NCI-H460 (cell line): ENCODE results near the gene ITGA1. TPM values are rescaled to one million over a fixed set of nuclear protein-coding genes. Genes with fewer than 3 reads are reported as not detected.
A peak's percentile ranks its signal among the peaks of the same experiment; 100 is the strongest.

ENCODE experiments used
- DNase-seq: peaks from one replicate; pipeline ENCODE4 v3.0.0-alpha.2; 2016; ENCODE audit warnings: low read depth; ENCODE audit errors: extremely low read depth
- small RNA-seq, 2 experiments: library from RNA; depleted of rRNA; stranded (forward); fragments of <200 nt; gene quantifications; one replicate each; pipeline ENCODE3, GENCODE V24; 2014
- total RNA-seq: library from RNA; depleted of rRNA; stranded (reverse); fragments of >200 nt; shearing (Covaris generic); gene quantifications from 2 replicates; pipeline ENCODE4 v1.2.3, GENCODE V29; 2014; rRNA removed

ITGA1 gene
- total RNA-seq, 1 experiment from 2014 or later, result 2.7 TPM

DNA sequence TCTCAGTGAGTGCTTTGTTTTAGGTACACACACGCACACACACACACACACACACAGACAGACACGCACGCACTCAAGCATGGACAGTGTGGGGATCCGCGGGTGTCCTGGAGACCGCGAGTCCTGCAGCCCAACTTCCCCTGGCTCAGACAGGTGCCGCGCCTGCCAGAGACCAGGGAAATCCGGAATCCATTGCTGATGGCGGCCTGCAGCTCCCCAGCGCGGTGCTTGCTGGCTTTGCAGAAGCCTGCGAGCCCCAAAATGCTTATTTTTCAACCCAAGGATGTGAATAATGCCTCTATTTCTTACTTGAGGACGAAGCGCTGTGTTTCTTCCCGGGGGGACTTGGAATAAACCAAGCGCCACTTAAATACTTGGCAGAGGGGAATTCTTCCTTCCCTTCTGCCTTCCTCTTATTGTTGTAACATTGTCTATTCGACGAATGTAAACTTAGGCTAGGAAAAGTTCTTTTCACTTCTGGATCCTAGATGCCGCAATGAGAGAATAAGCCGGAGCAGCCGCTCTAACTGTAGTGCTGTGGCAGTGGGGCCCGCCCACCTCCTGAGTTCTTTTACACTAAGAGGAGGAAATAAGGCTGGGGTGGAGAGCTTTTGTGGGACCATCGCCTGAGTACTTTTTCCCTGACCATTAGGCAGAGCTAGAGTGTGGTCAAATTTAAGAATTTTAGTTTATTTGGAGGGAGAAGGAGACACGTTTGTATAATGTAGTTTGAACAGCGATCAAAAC is 202.2 kb downstream of the ITGA1 start:
- DNase-seq, result peak; percentile 11

DNA sequence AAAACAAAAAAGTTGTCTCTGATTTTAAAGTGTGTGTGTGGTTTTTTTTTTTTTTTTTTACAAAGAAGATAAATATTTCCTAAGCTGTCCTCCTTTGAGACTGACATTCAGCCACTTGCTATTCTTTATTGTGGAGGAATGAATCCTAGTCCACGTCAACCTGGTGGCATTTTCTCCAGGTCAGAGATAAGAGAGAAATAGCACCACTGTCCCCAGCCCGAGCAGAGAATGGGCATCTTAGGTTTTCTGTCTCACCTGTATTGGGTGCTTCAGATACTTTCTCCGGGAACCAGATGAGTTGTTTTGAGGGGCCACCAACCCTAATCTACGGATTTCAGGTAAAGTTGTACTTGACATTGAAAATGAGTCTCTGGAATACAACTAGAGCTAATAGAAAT is 202.8 kb downstream of the ITGA1 start:
- DNase-seq, result no peak

DNA sequence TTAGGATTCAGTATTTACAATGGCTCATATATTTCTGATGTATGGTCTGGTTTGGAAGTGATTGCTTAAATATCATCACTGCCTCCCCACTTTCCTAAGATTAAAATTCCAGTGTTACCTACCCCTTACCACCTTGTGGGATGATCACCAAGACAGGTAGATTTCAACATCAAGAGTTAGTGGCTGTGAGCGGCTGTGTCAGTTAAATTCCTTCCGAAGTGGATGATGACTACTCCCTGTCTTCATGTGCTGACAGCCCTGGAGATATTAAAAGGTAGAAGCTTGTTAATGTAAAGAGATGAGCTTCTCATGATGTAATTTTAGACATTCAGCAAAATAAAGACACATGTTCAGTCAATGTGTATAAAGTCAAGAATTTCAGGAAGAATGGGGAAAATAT is 205.7 kb downstream of the ITGA1 start:
- no peak for DNase-seq

- no peak for DNase-seq
Observed at GRCh38 chr5:52994266-52994665, 206.6 kb downstream of the ITGA1 start.

DNA sequence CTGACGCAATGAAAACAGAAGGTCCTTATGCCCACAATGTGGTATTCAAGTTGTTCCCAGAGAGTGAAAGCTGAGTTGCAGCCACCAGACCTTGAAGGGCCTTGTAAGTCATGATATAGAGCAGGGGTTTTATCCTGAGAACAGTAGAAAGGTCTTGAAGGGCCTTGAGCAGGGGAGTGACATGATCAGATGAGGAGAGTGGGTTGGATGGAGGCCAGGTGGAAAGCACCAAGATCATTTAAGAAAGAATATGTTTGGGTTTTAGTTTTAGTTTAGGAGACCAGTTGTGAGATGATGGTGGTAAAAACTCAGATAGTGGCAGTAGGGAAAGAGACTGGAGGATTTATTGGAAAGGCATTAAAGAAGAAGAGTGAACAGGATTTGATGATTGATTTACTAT is 207.4 kb downstream of the ITGA1 start:
- DNase-seq, result no peak

DNA sequence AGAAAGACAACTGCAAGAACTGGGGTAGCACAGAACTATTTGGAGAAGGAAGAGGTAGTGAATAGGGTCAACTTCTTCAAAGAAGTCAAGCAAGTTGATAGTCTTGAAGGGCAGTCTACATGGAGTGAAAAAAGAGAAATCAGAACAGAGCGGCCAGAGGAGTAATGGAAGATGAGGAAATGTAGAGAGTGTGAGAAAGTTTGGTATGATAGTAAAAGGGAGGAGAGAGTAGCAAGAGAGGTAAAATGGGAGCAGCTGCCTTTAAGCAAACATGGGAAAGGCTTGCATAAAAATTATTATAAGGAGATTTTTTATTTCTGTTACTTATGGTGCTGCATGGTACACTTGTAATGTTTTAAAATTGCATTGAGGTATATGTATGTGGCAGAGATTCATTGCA is 208.2 kb downstream of the ITGA1 start:
- DNase-seq, result no peak

DNA sequence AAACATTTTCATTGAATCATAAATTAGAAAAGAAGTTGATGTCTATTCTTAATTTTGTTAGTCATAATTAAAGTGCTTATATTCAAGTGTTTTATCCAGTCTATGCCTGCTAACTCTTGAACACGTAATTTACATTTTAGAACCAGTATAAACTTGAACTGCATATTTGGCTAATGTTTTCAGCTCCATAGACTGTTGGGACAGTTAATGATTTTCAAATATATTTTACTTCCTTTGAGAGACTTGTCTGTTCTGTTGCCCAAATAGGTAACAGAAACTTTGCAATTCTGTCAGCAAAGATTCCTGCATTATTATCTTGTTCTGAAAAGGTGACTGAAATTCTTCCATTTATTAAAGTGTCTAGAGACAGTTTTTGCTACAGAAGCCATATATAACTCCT is 209.3 kb downstream of the ITGA1 start:
- no peak for DNase-seq

GRCh38 chr5:52997424-52997823 is 209.7 kb downstream of the ITGA1 start:
- DNase-seq, result no peak

GRCh38 chr5:52998552-52999313 is 211.0 kb downstream of the ITGA1 start:
- no peak for DNase-seq

DNA sequence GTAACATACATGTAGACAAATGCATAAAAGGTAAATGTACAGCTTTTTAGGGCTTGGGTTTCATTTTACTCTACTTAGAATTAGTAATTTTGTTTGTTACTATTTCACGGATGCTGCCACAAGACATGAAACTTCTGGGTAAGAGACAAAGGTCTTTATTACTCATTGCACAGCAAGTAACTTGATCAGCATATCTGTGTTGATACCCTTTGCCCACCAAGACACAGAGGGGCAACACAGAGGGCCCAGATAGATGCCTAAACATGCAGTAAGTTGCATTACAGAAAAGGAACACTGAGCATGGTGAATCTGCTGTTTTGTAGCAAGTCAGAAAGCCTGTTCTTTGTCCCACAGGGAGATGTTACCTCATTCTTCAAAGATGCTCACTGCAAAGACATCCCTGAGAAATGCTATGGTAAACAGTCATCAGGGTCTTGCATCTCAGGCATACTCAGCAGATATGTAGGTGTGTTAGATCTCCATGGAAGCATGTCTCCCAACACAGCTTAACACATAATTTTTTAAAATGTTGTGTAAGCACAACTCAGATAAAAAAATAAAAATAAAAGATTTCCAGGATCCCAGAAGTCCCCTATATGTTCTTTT is 211.7 kb downstream of the ITGA1 start:
- no peak for DNase-seq

DNA sequence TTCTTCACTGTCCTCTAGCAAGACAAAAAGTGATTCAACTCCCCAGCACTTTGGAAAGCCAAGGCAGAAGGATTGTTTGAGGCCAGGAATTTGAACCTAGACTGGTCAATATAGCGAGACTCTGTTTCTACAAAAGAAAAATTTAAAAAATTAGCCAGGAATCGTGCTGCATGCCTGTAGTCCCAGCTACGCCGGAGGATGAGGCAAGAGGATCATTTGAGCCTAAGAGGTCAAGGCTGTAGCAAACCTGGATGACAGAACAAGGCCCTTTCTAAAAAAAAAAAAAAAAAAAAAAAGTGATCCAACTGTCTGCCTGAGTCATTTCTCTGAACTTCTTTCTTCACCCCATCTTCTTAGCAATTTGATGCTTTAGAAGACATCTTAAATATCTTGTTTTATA is 213.8 kb downstream of the ITGA1 start:
- DNase-seq, result no peak

GRCh38 chr5:53002491-53002890 is 214.8 kb downstream of the ITGA1 start:
- no peak for DNase-seq

- no peak for DNase-seq
Observed at GRCh38 chr5:53003144-53003543, 215.4 kb downstream of the ITGA1 start.

DNA sequence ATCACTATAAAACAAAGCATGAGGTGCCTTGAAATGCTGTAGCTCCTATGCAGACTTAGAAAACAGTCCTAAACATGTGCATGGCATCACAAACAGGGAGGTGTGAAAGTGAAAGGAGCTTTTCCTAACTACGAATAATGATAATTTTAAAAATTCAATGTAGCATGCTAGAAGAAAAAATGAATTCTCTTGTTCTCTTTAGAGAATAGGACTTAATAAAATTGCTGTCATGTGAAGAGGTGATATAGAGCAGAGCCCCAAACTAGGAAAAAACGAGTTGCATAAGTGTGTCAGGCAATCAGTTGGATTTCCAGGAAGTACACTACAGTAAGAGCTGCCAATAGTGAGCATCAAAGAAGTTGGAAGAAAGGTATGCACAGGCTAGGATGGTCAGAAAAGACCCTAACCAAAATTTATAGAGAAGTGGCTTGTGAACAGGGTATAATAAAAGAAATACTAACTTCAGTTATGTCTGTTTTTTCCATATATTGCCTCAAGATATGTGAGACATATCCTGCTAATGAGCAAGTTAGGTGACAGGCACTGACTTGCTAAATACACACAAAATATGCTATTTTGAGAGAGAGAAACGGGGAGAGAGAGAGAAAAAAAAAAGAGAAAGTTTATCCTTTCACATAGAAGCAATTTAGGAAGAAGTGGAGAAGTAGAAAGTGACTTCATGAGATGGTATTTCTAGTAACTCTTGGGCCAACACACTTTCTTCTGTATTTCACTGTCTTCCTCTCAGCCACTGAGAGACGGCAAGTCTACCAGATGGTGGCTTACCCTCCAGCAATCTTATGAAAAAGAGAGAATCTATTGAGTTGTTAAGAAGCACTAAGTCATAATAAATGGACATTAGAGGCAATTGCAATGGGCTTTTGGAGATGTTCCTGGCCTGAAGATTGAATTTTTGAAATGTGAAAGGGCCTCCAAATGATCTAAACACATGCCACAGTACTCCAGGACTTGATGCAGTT is 219.5 kb downstream of the ITGA1 start:
- no peak for DNase-seq

GRCh38 chr5:53008751-53009150 is 221.0 kb downstream of the ITGA1 start:
- no peak for DNase-seq

Small RNA genes lying within 50 kb of the gene (small RNA-seq; reads per million reads assigned to genes)
- gene B3GNTL1P1, result 0 reads per million in 2 experiments

Other genes starting within 250 kb of the ITGA1 start
- 26.2 and 27.9 TPM in 2 replicates for gene PELO, start within 50 bp of the ITGA1 start, total RNA-seq
- gene ITGA2, start 201.4 kb downstream of the ITGA1 start, total RNA-seq, result 5.0 and 5.5 TPM in 2 replicates